Ishikawa (cell line): ENCODE measurements around the gene BCO1.
A peak's percentile ranks its signal among the peaks of the same experiment; 100 is the strongest.

Source experiments
- CEBPB ChIP-seq: IDR thresholded peaks from 2 replicates; pipeline ENCODE4 v1.6.1; 2012
- EP300 ChIP-seq: IDR thresholded peaks from 2 replicates; pipeline ENCODE4 v1.6.1; 2012; ENCODE audit warnings: borderline replicate concordance
- NFIC ChIP-seq: IDR thresholded peaks from 2 replicates; pipeline ENCODE4 v1.6.1; 2012
- RAD21 ChIP-seq: IDR thresholded peaks from 2 replicates; pipeline ENCODE4 v1.6.1; 2012; ENCODE audit warnings: low read depth
- TAF1 ChIP-seq: IDR thresholded peaks from 2 replicates; pipeline ENCODE4 v1.6.1; 2012; ENCODE audit warnings: low read depth, mild to moderate bottlenecking
- TEAD4 ChIP-seq: IDR thresholded peaks from 2 replicates; pipeline ENCODE4 v1.6.1; 2012
- TF ChIP-seq, protein P1 (sequence below): IDR thresholded peaks from 2 replicates; pipeline ENCODE4 v1.6.1; 2012
- TF ChIP-seq, protein P2 (sequence below): IDR thresholded peaks from 2 replicates; pipeline ENCODE4 v1.6.1; 2012; ENCODE audit warnings: low read depth, mild to moderate bottlenecking

DNA sequence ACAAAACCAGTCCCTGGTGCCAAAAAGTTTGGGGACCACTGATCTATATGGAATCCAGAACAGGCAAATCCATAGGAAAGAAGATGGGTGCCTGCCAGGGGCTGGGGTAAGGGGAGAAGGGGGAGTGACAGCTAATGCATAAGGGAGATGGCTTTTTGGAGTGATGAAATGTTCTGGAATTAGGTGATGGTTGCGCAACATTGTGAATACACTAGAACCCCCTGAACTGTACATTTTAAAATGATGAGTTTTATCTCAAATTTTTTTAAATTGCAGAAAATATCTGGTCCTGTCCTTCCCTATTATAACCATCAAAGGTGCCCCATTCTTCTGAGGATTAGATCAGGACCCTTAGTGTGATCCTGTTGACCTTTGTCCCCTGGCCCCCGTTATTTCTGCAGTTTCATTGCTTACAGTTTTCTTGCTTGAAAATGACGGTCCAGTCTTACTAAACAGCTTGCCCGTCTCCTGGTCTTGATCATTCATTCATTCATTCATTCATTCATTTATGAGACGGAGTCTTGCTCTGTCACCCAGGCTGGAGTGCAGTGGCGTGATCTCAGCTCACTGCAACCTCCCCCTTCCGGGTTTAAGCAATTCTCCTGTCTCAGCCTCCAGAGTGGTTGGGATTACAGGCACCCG, 4.6 kb downstream of the BCO1 start:
- TF ChIP-seq EP300 (no peak), TAF1 (no peak), CEBPB (peak; percentile 40; the same call in 1 of the 2 replicates), TEAD4 (no peak), RAD21 (no peak), NFIC (no peak)
- TF ChIP-seq, protein P1, sequence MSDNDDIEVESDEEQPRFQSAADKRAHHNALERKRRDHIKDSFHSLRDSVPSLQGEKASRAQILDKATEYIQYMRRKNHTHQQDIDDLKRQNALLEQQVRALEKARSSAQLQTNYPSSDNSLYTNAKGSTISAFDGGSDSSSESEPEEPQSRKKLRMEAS, result no peak
- TF ChIP-seq, protein P2, sequence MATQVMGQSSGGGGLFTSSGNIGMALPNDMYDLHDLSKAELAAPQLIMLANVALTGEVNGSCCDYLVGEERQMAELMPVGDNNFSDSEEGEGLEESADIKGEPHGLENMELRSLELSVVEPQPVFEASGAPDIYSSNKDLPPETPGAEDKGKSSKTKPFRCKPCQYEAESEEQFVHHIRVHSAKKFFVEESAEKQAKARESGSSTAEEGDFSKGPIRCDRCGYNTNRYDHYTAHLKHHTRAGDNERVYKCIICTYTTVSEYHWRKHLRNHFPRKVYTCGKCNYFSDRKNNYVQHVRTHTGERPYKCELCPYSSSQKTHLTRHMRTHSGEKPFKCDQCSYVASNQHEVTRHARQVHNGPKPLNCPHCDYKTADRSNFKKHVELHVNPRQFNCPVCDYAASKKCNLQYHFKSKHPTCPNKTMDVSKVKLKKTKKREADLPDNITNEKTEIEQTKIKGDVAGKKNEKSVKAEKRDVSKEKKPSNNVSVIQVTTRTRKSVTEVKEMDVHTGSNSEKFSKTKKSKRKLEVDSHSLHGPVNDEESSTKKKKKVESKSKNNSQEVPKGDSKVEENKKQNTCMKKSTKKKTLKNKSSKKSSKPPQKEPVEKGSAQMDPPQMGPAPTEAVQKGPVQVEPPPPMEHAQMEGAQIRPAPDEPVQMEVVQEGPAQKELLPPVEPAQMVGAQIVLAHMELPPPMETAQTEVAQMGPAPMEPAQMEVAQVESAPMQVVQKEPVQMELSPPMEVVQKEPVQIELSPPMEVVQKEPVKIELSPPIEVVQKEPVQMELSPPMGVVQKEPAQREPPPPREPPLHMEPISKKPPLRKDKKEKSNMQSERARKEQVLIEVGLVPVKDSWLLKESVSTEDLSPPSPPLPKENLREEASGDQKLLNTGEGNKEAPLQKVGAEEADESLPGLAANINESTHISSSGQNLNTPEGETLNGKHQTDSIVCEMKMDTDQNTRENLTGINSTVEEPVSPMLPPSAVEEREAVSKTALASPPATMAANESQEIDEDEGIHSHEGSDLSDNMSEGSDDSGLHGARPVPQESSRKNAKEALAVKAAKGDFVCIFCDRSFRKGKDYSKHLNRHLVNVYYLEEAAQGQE, result no peak
